GM12878 (cell line): Measurements from ENCODE around the gene AGR3. TPM values are rescaled to one million over a fixed set of nuclear protein-coding genes. Genes with fewer than 3 reads are reported as not detected.

Experiments
- ATAC-seq: fragments of 200-7000 bp; cut with Tn5 transposase; 3 replicates; pipeline ENCODE4 v1.9.1; 2020; ENCODE audit warnings: mild to moderate bottlenecking, moderate library complexity
- BruUV-seq: library from RNA; stranded (reverse); fragments of 400-500 nt; replicated peaks from 2 replicates; lab custom pipeline; 2021; lab: Mats Ljungman, UMichigan
- CTCF ChIA-PET: fragments of 300-600 bp; sonication (Branson Sonifier 250); formaldehyde crosslinking; extraction: SDS; loops from one replicate; lab custom pipeline; 2021; ENCODE audit warnings: inconsistent platforms; lab: Yijun Ruan, JAX
- POLR2A ChIA-PET: fragments of 350-600 bp; formaldehyde crosslinking; extraction: SDS; loops from one replicate; lab custom pipeline; 2021; ENCODE audit warnings: inconsistent platforms; lab: Charles Lee
- RAD21 ChIA-PET: fragments of 300-600 bp; sonication (Branson Sonifier 250); formaldehyde crosslinking; loops from one replicate; lab custom pipeline; 2023; ENCODE audit warnings: antibody characterized with exemption; ENCODE audit not compliant: unreplicated experiment; lab: Charles Lee
- SMC1A ChIA-PET: fragments of 300-600 bp; sonication (Branson Sonifier 250); formaldehyde crosslinking; loops from one replicate; lab custom pipeline; 2023; ENCODE audit not compliant: unreplicated experiment, uncharacterized antibody; lab: Charles Lee
- DNase-seq: peaks from one replicate; pipeline ENCODE4 v3.0.0-alpha.2; 2011; ENCODE audit warnings: low read depth, low spot score
- FAIRE-seq: peaks from 3 replicates; lab custom pipeline; 2011; peaks lifted over from hg19 to GRCh38; lab: Jason Lieb, UNC
- H2AFZ ChIP-seq: 2 replicates; pipeline ENCODE4 v1.6.0; 2011; ENCODE audit warnings: low read depth, low read length, control low read depth; ENCODE audit not compliant: control insufficient read depth
- H3K27ac ChIP-seq: 2 replicates; pipeline ENCODE4 v1.5.1; 2011; ENCODE audit warnings: control low read depth; ENCODE audit not compliant: control insufficient read depth, insufficient read depth
- H3K27me3 ChIP-seq, 2 experiments: replicated peaks in 1 of 2; 2 replicates each; pipeline versions ENCODE4 v1.6.0 to v1.6.1; 2011; ENCODE audit warnings: low read length in 1 of 2; ENCODE audit not compliant: control insufficient read depth in 2 of 2, insufficient read depth in 2 of 2
- H3K36me3 ChIP-seq, 2 experiments: 2 replicates each; pipeline ENCODE4 v1.5.1; 2011; ENCODE audit warnings: low read length in 1 of 2; ENCODE audit not compliant: control insufficient read depth in 2 of 2, insufficient read depth in 2 of 2
- H3K4me1 ChIP-seq: 2 replicates; pipeline ENCODE4 v1.6.1; 2011; ENCODE audit warnings: mild to moderate bottlenecking, low read length, moderate library complexity, mixed read lengths; ENCODE audit not compliant: control insufficient read depth, insufficient read depth
- H3K4me2 ChIP-seq: 2 replicates; pipeline ENCODE4 v1.6.0; 2011; ENCODE audit warnings: control low read depth; ENCODE audit not compliant: control insufficient read depth, insufficient read depth
- H3K4me3 ChIP-seq: fragments of 200-600 bp; sonication (generic); 2 replicates; pipeline ENCODE4 v1.5.1; 2016
- H3K79me2 ChIP-seq: 2 replicates; pipeline ENCODE4 v1.6.0; 2011; ENCODE audit warnings: low read length; ENCODE audit not compliant: control insufficient read depth, insufficient read depth
- H3K9ac ChIP-seq: 2 replicates; pipeline ENCODE4 v1.8.0; 2011; ENCODE audit warnings: low read length, control low read depth, mixed read lengths; ENCODE audit not compliant: control insufficient read depth, insufficient read depth
- H3K9me3 ChIP-seq: replicated peaks from 3 replicates; pipeline ENCODE4 v1.5.1; 2011; ENCODE audit warnings: mild to moderate bottlenecking, low read length; ENCODE audit not compliant: control insufficient read depth, insufficient read depth
- H4K20me1 ChIP-seq: 2 replicates; pipeline ENCODE4 v1.6.0; 2011; ENCODE audit not compliant: control insufficient read depth, insufficient read depth
- ELK1 ChIP-seq: IDR thresholded peaks from 2 replicates; pipeline ENCODE4 v1.6.1; 2012; ENCODE audit warnings: low read depth, low read length, improper control_type of control experiment
- PRDM15 ChIP-seq: fragments of 450-650 bp; formaldehyde crosslinking; IDR thresholded peaks from 2 replicates; pipeline ENCODE4 v1.4.0; 2020; ENCODE audit warnings: mild to moderate bottlenecking, moderate library complexity
- SUZ12 ChIP-seq: fragments of 200-600 bp; sonication (generic); IDR thresholded peaks from one replicate; pipeline ENCODE4 v1.6.1; 2018; ENCODE audit warnings: antibody characterized with exemption, mild to moderate bottlenecking; ENCODE audit not compliant: unreplicated experiment
- TBL1XR1 ChIP-seq: IDR thresholded peaks from 2 replicates; pipeline ENCODE4 v1.6.1; 2012; ENCODE audit warnings: low read depth, low read length, improper control_type of control experiment
- WGBS: methylation state at CpG from one replicate; pipeline ENCODE4 v1.1.6; 2016; ENCODE audit warnings: low lambda C conversion rate; ENCODE audit not compliant: insufficient replicate concordance, insufficient coverage; ENCODE audit errors: missing lambda C conversion rate; 5-methylcytosine and 5-hydroxymethylcytosine counted together
- in situ Hi-C: fragments of 300-500 bp; cut with MboI; formaldehyde crosslinking; loops from 9 replicates; pipeline ENCODE4 v1.14.3; 2018; ENCODE audit warnings: mixed read lengths
- intact Hi-C: fragments of 100-400 bp; cut with micrococcal nuclease; formaldehyde crosslinking; loops from one replicate; pipeline ENCODE4 v1.14.2; 2022; ENCODE audit not compliant: unreplicated experiment
- polyA plus RNA-seq, 11 experiments: library from polyadenylated mRNA; depleted of rRNA in 4 of 11; unstranded in 6 of 11; stranded (reverse) in 5 of 11; fragments of >200 nt; fragmentation: Nextera tagmentation in 4 of 11; fragmentation: Illumina TruSeq in 1 of 11; extraction: Ambion mirVana in 4 of 11; extraction: Trizol in 1 of 11; gene quantifications; 1 replicate in 1 of 11; 2 replicates in 10 of 11; pipeline versions ENCODE4 v1.2.1 to v1.2.3, GENCODE V29; 2011 to 2016; ENCODE audit warnings: inconsistent platforms in 2 of 11, missing spikeins in 2 of 11, low read depth in 1 of 11
- total RNA-seq, 4 experiments: library from RNA; depleted of rRNA in 3 of 4; stranded (reverse); fragments of >200 nt in 3 of 4; fragmentation: Illumina TruSeq in 1 of 4; extraction: Trizol in 1 of 4; gene quantifications; 2 replicates each; pipeline versions ENCODE4 v1.2.1 to v1.2.3, GENCODE V29; 2013 to 2021

AGR3 gene
- total and polyA plus RNA-seq, 10 of the 15 experiments (the other 5 are each of a cell fraction or from before 2014, with no cell fraction given), result not detected

- POLR2A ChIA-PET, result no interaction called here
- RAD21 ChIA-PET, result no interaction called here
- no TSS peak for BruUV-seq
- Histone ChIP-seq H3K9ac (no peak overlapping the region), H3K4me1 (no peaks in the 10 kb centered on the region), H4K20me1 (no peaks in the 10 kb centered on the region), H3K27ac (no peak overlapping the region)
- ATAC-seq, result no peak
- TF ChIP-seq TBL1XR1 (no peak), ELK1 (no peak), PRDM15 (CRISPR knock-in tag) (no peak), SUZ12 (no peak)
- TF ChIP-seq, all 136 proteins: peak for 0
- in situ Hi-C loops (no loop called here), intact Hi-C loops (no loop called here)
- no peak overlapping the region for H3K4me2 ChIP-seq
- no peaks in the 10 kb centered on the region for H3K79me2 ChIP-seq
- H3K36me3 ChIP-seq, result no peaks in the 10 kb centered on the region
- CTCF ChIA-PET, result no interaction called here
- H3K9me3 ChIP-seq, result no peaks in the 10 kb centered on the region
- SMC1A ChIA-PET, result no interaction called here
- H2AFZ ChIP-seq, result no peak overlapping the region
- WGBS, result 0% methylated on average over 3 of the region's 3 CpGs
- no peaks in the 10 kb centered on the region; a peak in 1 of 4 replicates for H3K27me3 ChIP-seq
- DNase-seq (no peak), FAIRE-seq (no peak)
- H3K4me3 ChIP-seq, result no peak overlapping the region
These were observed 43.4 kb downstream of the AGR3 start for GRCh38 chr7:16838386-16838785.
